Cardiac muscle cell (in vitro differentiated cells and primary cell): ENCODE results near the gene KCNMB2. TPM values are rescaled to one million over a fixed set of nuclear protein-coding genes. Genes with fewer than 3 reads are reported as not detected.

ENCODE experiments used
- DNase-seq, 2 donors: peaks; one replicate each; pipeline versions ENCODE4 v3.0.0 to v3.0.0-alpha.2; 2010 to 2017; ENCODE audit warnings: low read depth in 1 of 2, low spot score in 1 of 2
- H3K27ac ChIP-seq: fragments of 200-600 bp; sonication (generic); 2 replicates; pipeline ENCODE4 v1.5.1; 2016
- H3K27me3 ChIP-seq: fragments of 200-600 bp; sonication (generic); 2 replicates; pipeline ENCODE4 v1.6.0; 2016; ENCODE audit warnings: control low read depth
- H3K36me3 ChIP-seq: fragments of 200-600 bp; sonication (generic); 2 replicates; pipeline ENCODE4 v1.5.1; 2016; ENCODE audit warnings: control low read depth
- H3K4me1 ChIP-seq: fragments of 200-600 bp; sonication (generic); 2 replicates; pipeline ENCODE4 v1.8.1; 2017; ENCODE audit warnings: low read depth, mild to moderate bottlenecking, mixed run types
- H3K4me3 ChIP-seq: fragments of 200-600 bp; sonication (generic); 2 replicates; pipeline ENCODE4 v1.5.1; 2016; ENCODE audit warnings: mild to moderate bottlenecking
- H3K9me3 ChIP-seq: fragments of 200-600 bp; sonication (generic); 2 replicates; pipeline ENCODE4 v1.5.1; 2017; ENCODE audit warnings: low read depth, mild to moderate bottlenecking, control low read depth
- polyA plus RNA-seq: library from polyadenylated mRNA; unstranded; fragments of >200 nt; fragmentation: Nextera tagmentation; extraction: Ambion mirVana; gene quantifications from 2 replicates; pipeline ENCODE4 v1.2.1, GENCODE V29; 2016
- total RNA-seq: library from RNA; depleted of rRNA; stranded (reverse); fragments of >200 nt; gene quantifications from 2 replicates; pipeline ENCODE4 v1.2.3, GENCODE V29; 2016
- TF ChIP-seq, protein P1 (sequence below): IDR thresholded peaks from 2 replicates; pipeline ENCODE4 v1.5.1; 2012; ENCODE audit warnings: low read depth, mild to moderate bottlenecking, low read length

Gene KCNMB2
- total and polyA plus RNA-seq, 2 experiments from 2014 or later = 0.33 TPM; not detected in 1

DNA sequence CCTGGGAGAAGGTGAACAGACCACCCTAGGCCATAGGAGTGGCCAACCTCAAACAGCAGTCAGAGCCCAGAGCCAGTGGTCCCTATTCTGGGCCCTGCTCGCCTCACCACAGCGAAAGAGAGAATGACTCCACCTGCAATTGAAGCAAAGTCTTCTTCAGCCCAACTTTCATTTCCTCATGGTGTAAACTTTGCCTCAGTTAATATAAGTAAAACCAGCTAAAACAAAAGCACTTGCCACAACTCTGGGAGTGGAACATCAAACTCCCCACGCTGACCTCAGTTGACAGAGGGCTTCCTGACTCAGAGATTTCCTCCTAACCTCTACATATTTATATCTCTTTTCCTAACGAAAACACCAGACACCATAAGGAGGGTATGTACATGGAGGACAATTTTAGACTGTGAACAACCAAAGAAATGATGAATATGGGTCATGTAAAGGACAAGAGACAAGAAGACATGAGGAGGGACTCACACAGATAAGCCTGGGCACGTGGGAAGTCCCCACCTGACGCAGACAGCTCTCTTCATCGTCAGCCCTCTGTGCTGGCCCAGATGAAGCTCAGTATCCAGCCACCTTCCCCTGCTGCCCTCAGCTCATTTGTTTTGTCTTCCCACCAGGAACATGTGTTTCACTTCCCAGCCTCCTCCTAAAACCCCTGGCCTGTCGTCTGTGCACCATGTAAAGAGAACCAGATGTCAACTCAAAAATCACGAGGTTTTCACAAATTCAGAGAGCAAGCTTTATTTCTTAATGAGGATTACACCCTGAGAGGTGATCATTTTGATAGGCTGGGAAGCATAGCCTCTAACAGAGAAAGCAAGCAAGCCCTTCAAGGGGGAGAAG is 140.9 kb downstream of the KCNMB2 start:
- DNase-seq = no peak
- Histone ChIP-seq H3K9me3 (no peaks in the 10 kb centered on the region), H3K4me3 (no peak overlapping the region), H3K36me3 (no peaks in the 10 kb centered on the region), H3K27me3 (no peaks in the 10 kb centered on the region), H3K27ac (no peak overlapping the region), H3K4me1 (peaks cover 4% of the 10 kb centered on the region)
- TF ChIP-seq, protein P1, sequence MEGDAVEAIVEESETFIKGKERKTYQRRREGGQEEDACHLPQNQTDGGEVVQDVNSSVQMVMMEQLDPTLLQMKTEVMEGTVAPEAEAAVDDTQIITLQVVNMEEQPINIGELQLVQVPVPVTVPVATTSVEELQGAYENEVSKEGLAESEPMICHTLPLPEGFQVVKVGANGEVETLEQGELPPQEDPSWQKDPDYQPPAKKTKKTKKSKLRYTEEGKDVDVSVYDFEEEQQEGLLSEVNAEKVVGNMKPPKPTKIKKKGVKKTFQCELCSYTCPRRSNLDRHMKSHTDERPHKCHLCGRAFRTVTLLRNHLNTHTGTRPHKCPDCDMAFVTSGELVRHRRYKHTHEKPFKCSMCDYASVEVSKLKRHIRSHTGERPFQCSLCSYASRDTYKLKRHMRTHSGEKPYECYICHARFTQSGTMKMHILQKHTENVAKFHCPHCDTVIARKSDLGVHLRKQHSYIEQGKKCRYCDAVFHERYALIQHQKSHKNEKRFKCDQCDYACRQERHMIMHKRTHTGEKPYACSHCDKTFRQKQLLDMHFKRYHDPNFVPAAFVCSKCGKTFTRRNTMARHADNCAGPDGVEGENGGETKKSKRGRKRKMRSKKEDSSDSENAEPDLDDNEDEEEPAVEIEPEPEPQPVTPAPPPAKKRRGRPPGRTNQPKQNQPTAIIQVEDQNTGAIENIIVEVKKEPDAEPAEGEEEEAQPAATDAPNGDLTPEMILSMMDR = no peak

GRCh38 chr3:178677961-178678360 is 141.7 kb downstream of the KCNMB2 start:
- Histone ChIP-seq H3K9me3 (no peaks in the 10 kb centered on the region), H3K4me1 (peaks cover 4% of the 10 kb centered on the region), H3K4me3 (no peak overlapping the region), H3K36me3 (no peaks in the 10 kb centered on the region), H3K27me3 (no peaks in the 10 kb centered on the region), H3K27ac (no peak overlapping the region)
- no peak for DNase-seq
- TF ChIP-seq, protein P1 = no peak

DNA sequence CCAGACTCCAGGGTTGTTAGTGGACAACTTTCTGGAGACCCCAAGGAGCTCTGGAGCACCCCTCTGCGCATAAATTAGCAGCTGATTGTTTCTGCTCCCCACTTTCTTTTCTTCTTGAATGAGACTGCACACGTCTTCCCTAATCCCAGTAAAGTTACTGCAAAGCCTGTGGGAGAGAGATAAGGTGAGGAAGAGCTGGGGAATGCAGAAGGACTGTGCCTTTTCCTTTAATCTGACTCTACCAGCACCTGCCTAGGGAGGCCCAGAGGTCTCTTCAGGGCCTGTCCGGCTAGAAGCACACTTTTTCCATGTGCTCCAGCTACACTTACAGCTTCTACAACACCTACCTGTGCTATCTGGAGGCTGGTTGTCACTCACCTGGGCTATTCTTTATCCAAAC is 143.8 kb downstream of the KCNMB2 start:
- Histone ChIP-seq H3K4me1 (peaks cover 4% of the 10 kb centered on the region), H3K36me3 (no peaks in the 10 kb centered on the region), H3K27ac (no peak overlapping the region), H3K4me3 (no peak overlapping the region), H3K27me3 (no peaks in the 10 kb centered on the region), H3K9me3 (no peaks in the 10 kb centered on the region)
- no peak for DNase-seq
- TF ChIP-seq, protein P1 = no peak

DNA sequence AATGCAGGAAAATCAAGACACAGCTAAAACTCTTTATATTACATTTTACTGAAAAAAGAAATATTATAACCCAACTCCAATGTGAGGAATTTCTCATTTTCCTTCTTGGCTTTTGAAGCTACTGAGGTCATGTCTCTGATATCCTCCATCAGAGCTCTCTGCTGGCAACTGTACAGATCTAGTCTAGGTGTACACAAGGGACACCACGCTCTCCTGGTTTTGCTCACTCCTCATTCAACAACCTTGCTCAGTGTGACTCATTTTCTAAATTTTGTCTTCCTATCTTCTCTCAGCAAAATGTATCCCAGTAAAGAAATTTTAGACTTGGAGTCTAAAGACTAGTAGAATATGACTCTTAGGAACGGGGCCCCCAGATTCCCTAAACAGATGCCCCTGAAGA is 144.3 kb downstream of the KCNMB2 start:
- TF ChIP-seq, protein P1 = no peak

GRCh38 chr3:178684881-178685590 is 148.8 kb downstream of the KCNMB2 start:
- no peak overlapping the region for H3K4me3 ChIP-seq
- H3K36me3 ChIP-seq = no peaks in the 10 kb centered on the region
- H3K9me3 ChIP-seq = no peaks in the 10 kb centered on the region
- TF ChIP-seq, protein P1 = no peak
- no peaks in the 10 kb centered on the region for H3K27me3 ChIP-seq
- H3K27ac ChIP-seq = no peak overlapping the region
- H3K4me1 ChIP-seq = peaks cover 4% of the 10 kb centered on the region
- peak in 1 of 2 donors; percentile 70 for DNase-seq

More for the DNA sequence above, 144.3 kb downstream of the KCNMB2 start:
- no peak overlapping the region for H3K27ac ChIP-seq
- H3K36me3 ChIP-seq = no peaks in the 10 kb centered on the region
- H3K9me3 ChIP-seq = no peaks in the 10 kb centered on the region
- H3K4me3 ChIP-seq = no peak overlapping the region
- no peaks in the 10 kb centered on the region for H3K27me3 ChIP-seq
- H3K4me1 ChIP-seq = peaks cover 4% of the 10 kb centered on the region
- DNase-seq = no peak
